Upper lobe of left lung (tissue), 6 donors: ENCODE data around the gene EXOC3L4. TPM values are rescaled to one million over a fixed set of nuclear protein-coding genes. Genes with fewer than 3 reads are reported as not detected.
"Not testable (repeated sequence)": the region's sequence is repeated elsewhere in the genome, so short reads cannot be mapped to it uniquely, and the experiment has no call there.

Experiments used
- ATAC-seq, 2 donors: fragments of 200-7000 bp; cut with Tn5 transposase; one replicate each; pipeline ENCODE4 v1.9.1; 2022; ENCODE audit warnings: mild to moderate bottlenecking in 2 of 2, moderate library complexity in 2 of 2; ENCODE audit not compliant: low FRiP score in 2 of 2
- DNase-seq, 2 donors: peaks; one replicate each; pipeline ENCODE4 v3.0.0-alpha.2; 2019 to 2020
- H3K27ac ChIP-seq, 4 donors: fragments of 200-600 bp; sonication (generic); one replicate each; pipeline ENCODE4 v1.5.1; 2016 to 2019
- H3K27me3 ChIP-seq, 4 donors: fragments of 200-600 bp; sonication (generic); one replicate each; pipeline ENCODE4 v1.5.1; 2017 to 2019
- H3K36me3 ChIP-seq, 4 donors: fragments of 200-600 bp; sonication (generic); one replicate each; pipeline ENCODE4 v1.5.1; 2016 to 2019
- H3K4me1 ChIP-seq, 4 donors: fragments of 200-600 bp; sonication (generic); one replicate each; pipeline ENCODE4 v1.5.1; 2018 to 2019
- H3K4me3 ChIP-seq, 4 donors: fragments of 200-600 bp; sonication (generic); one replicate each; pipeline ENCODE4 v1.5.1; 2017 to 2019; ENCODE audit warnings: mild to moderate bottlenecking in 2 of 4, moderate library complexity in 1 of 4
- H3K9me3 ChIP-seq, 4 donors: fragments of 200-600 bp; sonication (generic); one replicate each; pipeline ENCODE4 v1.5.1; 2018 to 2019
- CTCF ChIP-seq, 6 experiments: fragments of 450-650 bp in 4 of 6; fragments of 200-600 bp in 2 of 6; sonication (generic) in 2 of 6; IDR thresholded peaks; one replicate each; pipeline ENCODE4 v1.5.1; 2016 to 2019; ENCODE audit warnings: antibody characterized with exemption in 6 of 6
- EP300 ChIP-seq, 4 donors: sonication (generic); formaldehyde crosslinking; IDR thresholded peaks; one replicate each; pipeline ENCODE4 v1.5.1; 2017; ENCODE audit warnings: antibody characterized with exemption in 4 of 4, control low read depth in 2 of 4
- POLR2A ChIP-seq, 4 donors: fragments of 450-650 bp; IDR thresholded peaks; one replicate each; pipeline ENCODE4 v1.5.1; 2016 to 2017; ENCODE audit warnings: antibody characterized with exemption in 4 of 4, mild to moderate bottlenecking in 2 of 4
- POLR2AphosphoS5 ChIP-seq, 2 donors: sonication (generic); formaldehyde crosslinking; IDR thresholded peaks; one replicate each; pipeline ENCODE4 v1.5.1; 2017; ENCODE audit warnings: antibody characterized with exemption in 2 of 2
- WGBS, 2 donors: methylation state at CpG; one replicate each; pipeline ENCODE4 v1.1.5; 2017 to 2018; 5-methylcytosine and 5-hydroxymethylcytosine counted together
- total RNA-seq, 6 donors: library from RNA; depleted of rRNA in 4 of 6; stranded (reverse); fragments of >200 nt in 4 of 6; gene quantifications; one replicate each; pipeline versions ENCODE4 v1.1.0 to v1.2.1, GENCODE V29; 2016 to 2021
- donor health status: DM: no; HTN: no; CAD: no; lungs with moderate emphysema.
- donor health status: DM: no; HTN: yes; CAD: no; lungs with severe emphysema.

EXOC3L4 gene
- total RNA-seq, 6 donors from 2014 or later = 0.30 to 7.6 (median 2.9) TPM

DNA sequence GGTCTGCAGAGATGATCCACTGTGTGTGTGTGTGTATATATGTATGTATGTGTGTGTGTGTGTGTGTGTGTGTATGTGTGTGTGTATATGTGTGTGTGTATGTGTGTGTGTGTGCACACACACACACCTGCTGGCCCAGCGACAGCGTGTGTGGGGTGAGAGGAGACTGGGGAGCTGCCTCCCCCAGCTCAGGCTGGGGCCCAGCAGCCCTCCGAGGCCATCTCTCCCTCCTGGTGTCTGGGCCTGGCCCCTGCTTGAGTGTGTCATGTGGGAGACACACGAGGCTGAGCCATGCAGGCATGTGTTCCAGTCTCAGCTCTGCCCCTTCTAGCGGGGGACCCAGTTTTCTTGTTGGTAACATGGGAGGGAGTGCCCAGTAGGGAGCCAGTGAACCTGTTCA lies 18.8 kb downstream of the EXOC3L4 start:
- H3K9me3 ChIP-seq = no peaks in the 10 kb centered on the region
- ATAC-seq = no peak
- 80% methylated on average over 2 to 5 of the region's 5 CpGs for WGBS, 2 donors
- no peaks in the 10 kb centered on the region for H3K36me3 ChIP-seq
- no peaks in the 10 kb centered on the region for H3K27me3 ChIP-seq
- TF ChIP-seq EP300 (IDR thresholded peaks at IDR 0.05) (no peak), POLR2A (IDR thresholded peaks at IDR 0.05) (no peak), POLR2AphosphoS5 (IDR thresholded peaks at IDR 0.05) (no peak), CTCF (IDR thresholded peaks at IDR 0.05) (no peak)
- peaks cover 18 to 52% (median 47%) of the 10 kb centered on the region in 4 donors for H3K4me1 ChIP-seq
- no peak overlapping the region for H3K27ac ChIP-seq
- H3K4me3 ChIP-seq = no peak overlapping the region
- peak in 1 of 2 donors; percentile 41 for DNase-seq

DNA sequence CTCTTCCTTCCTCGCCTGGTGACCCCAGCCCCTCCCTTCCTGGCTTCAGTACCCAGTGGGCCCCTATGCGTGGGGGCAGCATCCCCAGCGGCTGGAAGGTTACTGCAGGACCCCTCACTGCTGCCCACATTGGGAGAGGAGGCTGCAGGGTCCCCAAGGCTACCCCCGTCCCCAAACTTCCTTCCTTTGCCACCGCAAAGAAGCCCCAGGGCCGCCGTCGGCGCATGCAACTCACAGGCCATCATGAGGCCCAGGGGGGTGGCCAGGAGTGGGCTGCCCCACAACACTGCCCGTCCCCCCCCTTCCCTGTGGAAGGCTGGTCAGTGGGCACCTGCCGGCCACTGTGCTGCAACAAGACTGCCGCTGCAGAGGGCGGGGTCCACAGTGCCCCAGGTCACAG lies 19.2 kb downstream of the EXOC3L4 start:
- Histone ChIP-seq H3K27ac (no peak overlapping the region), H3K4me3 (no peak overlapping the region), H3K4me1 (peaks cover 19 to 55% (median 49%) of the 10 kb centered on the region in 4 donors), H3K27me3 (no peaks in the 10 kb centered on the region), H3K36me3 (no peaks in the 10 kb centered on the region), H3K9me3 (no peaks in the 10 kb centered on the region)
- TF ChIP-seq CTCF (IDR thresholded peaks at IDR 0.05) (no peak), POLR2AphosphoS5 (IDR thresholded peaks at IDR 0.05) (no peak), POLR2A (IDR thresholded peaks at IDR 0.05) (no peak), EP300 (IDR thresholded peaks at IDR 0.05) (no peak)
- no peak for ATAC-seq
- 78 to 80% methylated on average over 1 to 6 of the region's 13 CpGs for WGBS, 2 donors
- peak in 1 of 2 donors; percentile 71 for DNase-seq

- ATAC-seq, H3K27me3 ChIP-seq, H3K36me3 ChIP-seq, H3K9me3 ChIP-seq: not testable (repeated sequence)
- Histone ChIP-seq H3K4me1 (peaks cover 22 to 54% (median 51%) of the 10 kb centered on the region in 4 donors), H3K4me3 (peak overlapping the region in 3 of 4 donors; percentile 1 to 32 (median 17)), H3K27ac (peak overlapping the region; percentile 30 to 76 (median 44))
- peak; percentile 47 to 56 for DNase-seq
- 57 to 61% methylated on average over 12 of the region's 12 CpGs for WGBS, 2 donors
These were observed 20.7 kb downstream of the EXOC3L4 start for GRCh38 chr14:103115086-103115679.

DNA sequence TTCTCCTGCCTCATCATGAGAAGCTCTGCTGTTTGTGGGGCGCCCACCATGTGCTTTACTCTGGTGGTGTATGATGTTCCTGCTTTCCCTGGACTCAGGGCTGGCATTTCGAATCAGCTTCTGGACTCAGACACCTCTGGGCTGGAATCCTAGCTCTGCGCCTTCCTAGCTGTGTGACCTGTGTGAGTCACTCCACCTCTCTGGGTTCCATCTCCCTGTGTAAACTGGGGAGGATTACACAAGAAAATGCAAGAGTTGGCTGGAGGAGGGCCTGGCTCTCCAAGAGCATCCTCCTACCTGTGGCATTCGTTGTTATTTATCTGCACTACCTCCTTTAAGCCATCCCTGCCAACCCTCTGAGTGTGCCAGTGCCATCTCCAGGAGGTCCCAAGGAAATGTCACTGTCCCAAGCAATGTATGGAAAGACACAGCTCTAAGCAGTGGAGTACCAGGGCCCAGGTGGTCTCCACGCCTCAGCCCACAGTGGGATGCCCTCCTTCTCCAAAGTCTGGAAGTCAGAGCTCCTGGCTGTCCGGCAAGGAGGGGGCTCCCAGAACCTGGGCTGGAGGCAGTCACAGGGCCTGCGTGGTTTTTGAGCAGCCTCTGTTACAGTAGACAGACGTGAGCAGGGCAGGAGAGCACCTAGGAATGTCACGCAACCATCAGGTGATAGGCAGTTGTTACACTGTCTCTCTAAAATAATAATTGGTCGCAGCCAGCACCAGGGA lies 21.5 kb downstream of the EXOC3L4 start:
- Histone ChIP-seq H3K4me1 (peaks cover 24 to 54% (median 50%) of the 10 kb centered on the region in 4 donors), H3K36me3 (no peaks in the 10 kb centered on the region), H3K27ac (no peak overlapping the region), H3K27me3 (no peaks in the 10 kb centered on the region), H3K9me3 (no peaks in the 10 kb centered on the region), H3K4me3 (no peak overlapping the region)
- ATAC-seq (no peak), DNase-seq (no peak)
- 85 to 97% methylated on average over 7 to 10 of the region's 10 CpGs for WGBS, 2 donors
- TF ChIP-seq EP300 (IDR thresholded peaks at IDR 0.05) = no peak
- no peak for TF ChIP-seq CTCF (IDR thresholded peaks at IDR 0.05)
- no peak for TF ChIP-seq POLR2AphosphoS5 (IDR thresholded peaks at IDR 0.05)
- TF ChIP-seq POLR2A (IDR thresholded peaks at IDR 0.05) = no peak

DNA sequence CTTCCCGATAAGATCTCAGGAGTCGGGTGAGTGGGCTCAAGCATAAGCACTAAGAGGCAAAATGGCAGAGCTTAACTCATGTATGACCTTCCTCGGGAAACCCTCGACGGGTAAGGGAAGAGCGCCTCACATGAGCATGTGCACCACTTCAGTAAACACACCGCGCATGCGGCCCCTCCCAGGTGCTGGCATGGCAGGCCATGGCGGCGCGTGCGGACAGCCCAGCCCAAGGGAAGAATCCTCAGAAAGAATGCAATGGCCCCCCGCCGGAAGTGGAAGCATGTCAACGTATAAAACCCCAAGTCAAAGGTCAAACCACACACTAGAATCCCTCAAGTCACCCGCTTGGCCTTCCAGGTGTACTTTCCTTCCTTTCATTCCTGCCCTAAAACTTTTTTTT lies 22.1 kb downstream of the EXOC3L4 start:
- DNase-seq = peak in 1 of 2 donors; percentile 71
- no peak for TF ChIP-seq POLR2A (IDR thresholded peaks at IDR 0.05)
- no peak for TF ChIP-seq EP300 (IDR thresholded peaks at IDR 0.05)
- TF ChIP-seq CTCF (IDR thresholded peaks at IDR 0.05) = no peak
- TF ChIP-seq POLR2AphosphoS5 (IDR thresholded peaks at IDR 0.05) = no peak
- ATAC-seq = no peak
- no peaks in the 10 kb centered on the region for H3K27me3 ChIP-seq
- 91 to 93% methylated on average over 17 of the region's 17 CpGs for WGBS, 2 donors
- H3K27ac ChIP-seq = no peak overlapping the region
- no peak overlapping the region for H3K4me3 ChIP-seq
- peaks cover 26 to 54% (median 50%) of the 10 kb centered on the region in 4 donors for H3K4me1 ChIP-seq
- H3K9me3 ChIP-seq = no peaks in the 10 kb centered on the region
- H3K36me3 ChIP-seq = no peaks in the 10 kb centered on the region

GRCh38 chr14:103117499-103117898 lies 23.0 kb downstream of the EXOC3L4 start:
- not testable (repeated sequence) for H3K36me3 ChIP-seq, H3K27ac ChIP-seq, DNase-seq, H3K27me3 ChIP-seq, ATAC-seq, H3K4me3 ChIP-seq, H3K9me3 ChIP-seq
- H3K4me1 ChIP-seq = peaks cover 35 to 56% (median 50%) of the 10 kb centered on the region in 4 donors
- WGBS, 2 donors = 96 to 97% methylated on average over 7 of the region's 7 CpGs
